HCT116 (cell line): Measurements from ENCODE around the gene TMEM187. TPM values are rescaled to one million over a fixed set of nuclear protein-coding genes. Genes with fewer than 3 reads are reported as not detected.

Experiments used
- ATAC-seq: fragments of 200-7000 bp; cut with Tn5 transposase; 2 replicates; pipeline ENCODE4 v1.9.1; 2020; ENCODE audit warnings: mild to moderate bottlenecking, moderate library complexity
- BruUV-seq: library from RNA; stranded (reverse); fragments of 400-500 nt; replicated peaks from 2 replicates; lab custom pipeline; 2021; lab: Mats Ljungman, UMichigan
- CTCF ChIA-PET: fragments of 300-600 bp; sonication (Branson Sonifier 250); formaldehyde crosslinking; loops from one replicate; lab custom pipeline; 2021; ENCODE audit warnings: antibody characterized with exemption; lab: Charles Lee
- POLR2A ChIA-PET: fragments of 300-600, 350-600 bp; sonication (Branson Sonifier 250); formaldehyde crosslinking; loops from one replicate; lab custom pipeline; 2021; ENCODE audit warnings: antibody characterized with exemption; lab: Charles Lee
- RAD21 ChIA-PET, 2 experiments: fragments of 300-600 bp; sonication (Branson Sonifier 250); formaldehyde crosslinking; loops; one replicate each; lab custom pipeline; 2023; ENCODE audit warnings: low total read pairs in 2 of 2; ENCODE audit not compliant: uncharacterized antibody in 2 of 2, unreplicated experiment in 2 of 2, low non-redundant PET in 1 of 2; lab: Charles Lee
- DNase-seq: peaks from one replicate; pipeline ENCODE4 v3.0.0-alpha.2; 2010; ENCODE audit warnings: low read depth, low spot score
- H2AFZ ChIP-seq: fragments of 200-600 bp; shearing (Covaris generic), sonication (generic); 2 replicates; pipeline ENCODE4 v1.6.1; 2017; ENCODE audit warnings: low read depth, mixed run types, mixed read lengths, antibody characterized with exemption, low read length; ENCODE audit not compliant: poor library complexity, severe bottlenecking
- H3K27ac ChIP-seq: 2 replicates; pipeline ENCODE4 v1.5.1; 2012; ENCODE audit warnings: low read depth, low read length
- H3K27me3 ChIP-seq: fragments of 200-600 bp; sonication (generic); 2 replicates; pipeline ENCODE4 v1.6.1; 2016; ENCODE audit warnings: mixed run types, low read length, mixed read lengths; ENCODE audit not compliant: insufficient read depth
- H3K36me3 ChIP-seq, 2 experiments: fragments of 200-500 bp in 1 of 2; fragments of 200-600 bp in 1 of 2; sonication (Bioruptor generic) in 1 of 2; sonication (generic) in 1 of 2; 2 replicates each; pipeline versions ENCODE4 v1.5.1 to v1.6.1; 2014 to 2016; ENCODE audit warnings: low read length in 2 of 2, inconsistent platforms in 1 of 2, mixed read lengths in 1 of 2, mixed run types in 1 of 2; ENCODE audit not compliant: insufficient read depth in 2 of 2, control insufficient read depth in 1 of 2
- H3K4me1 ChIP-seq, 2 experiments: fragments of 200-600 bp in 1 of 2; sonication (generic) in 1 of 2; 2 replicates each; pipeline versions ENCODE4 v1.5.1 to v1.6.1; 2012 to 2017; ENCODE audit warnings: low read length in 2 of 2, inconsistent platforms in 1 of 2, mild to moderate bottlenecking in 1 of 2, mixed read lengths in 1 of 2, mixed run types in 1 of 2, moderate library complexity in 1 of 2; ENCODE audit not compliant: insufficient read depth in 2 of 2, control insufficient read depth in 1 of 2
- H3K4me2 ChIP-seq: fragments of 200-600 bp; sonication (generic); 2 replicates; pipeline ENCODE4 v1.6.1; 2017; ENCODE audit warnings: mixed run types, low read length, mixed read lengths
- H3K4me3 ChIP-seq, 2 experiments: fragments of 200-600 bp in 1 of 2; sonication (generic) in 1 of 2; replicated peaks in 1 of 2; 2 replicates each; pipeline ENCODE4 v1.5.1; 2011 to 2016; ENCODE audit warnings: low read length in 2 of 2, control low read depth in 1 of 2, low read depth in 1 of 2, mild to moderate bottlenecking in 1 of 2, mixed read lengths in 1 of 2, mixed run types in 1 of 2
- H3K79me2 ChIP-seq: fragments of 200-600 bp; sonication (generic); 2 replicates; pipeline ENCODE4 v1.6.1; 2017; ENCODE audit warnings: mild to moderate bottlenecking, mixed run types, low read length, moderate library complexity, mixed read lengths; ENCODE audit not compliant: insufficient read depth
- H3K9ac ChIP-seq: fragments of 200-600 bp; sonication (generic); 2 replicates; pipeline ENCODE4 v1.6.1; 2016; ENCODE audit warnings: low read length, mixed read lengths
- H3K9me2 ChIP-seq: fragments of 200-600 bp; sonication (generic), shearing (Covaris generic); 2 replicates; pipeline ENCODE4 v1.6.1; 2017; ENCODE audit warnings: mixed run types, mild to moderate bottlenecking, moderate library complexity; ENCODE audit not compliant: insufficient read depth
- H3K9me3 ChIP-seq, 2 experiments: fragments of 200-500 bp in 1 of 2; fragments of 200-600 bp in 1 of 2; sonication (Bioruptor generic) in 1 of 2; sonication (generic) in 1 of 2; 2 replicates each; pipeline ENCODE4 v1.6.1; 2014 to 2017; ENCODE audit warnings: low read length in 2 of 2, mixed read lengths in 2 of 2, inconsistent platforms in 1 of 2, low read depth in 1 of 2, mild to moderate bottlenecking in 1 of 2, mixed run types in 1 of 2, moderate library complexity in 1 of 2; ENCODE audit not compliant: control insufficient read depth in 1 of 2, insufficient read depth in 1 of 2
- H4K20me1 ChIP-seq: fragments of 200-600 bp; sonication (generic), shearing (Covaris generic); 2 replicates; pipeline ENCODE4 v1.6.1; 2017; ENCODE audit warnings: mixed run types, mild to moderate bottlenecking, moderate library complexity; ENCODE audit not compliant: insufficient read depth
- CEBPB ChIP-seq: IDR thresholded peaks from 2 replicates; pipeline ENCODE4 v1.6.1; 2012; ENCODE audit warnings: low read depth
- EGR1 ChIP-seq: IDR thresholded peaks from 2 replicates; pipeline ENCODE4 v1.6.1; 2012; ENCODE audit warnings: low read depth
- EZH2phosphoT487 ChIP-seq: fragments of 200-600 bp; IDR thresholded peaks from 2 replicates; pipeline ENCODE4 v1.6.1; 2018; ENCODE audit warnings: antibody characterized with exemption, borderline replicate concordance
- POLR2AphosphoS5 ChIP-seq: IDR thresholded peaks from 2 replicates; pipeline ENCODE4 v1.6.1; 2011; ENCODE audit warnings: mild to moderate bottlenecking, low read depth, low read length, moderate library complexity
- ZFX ChIP-seq: fragments of 450-650 bp; IDR thresholded peaks from 2 replicates; pipeline ENCODE4 v1.6.1; 2017
- intact Hi-C: fragments of 100-400 bp; cut with micrococcal nuclease; formaldehyde crosslinking; loops from 2 replicates; pipeline ENCODE4 v1.10.0; 2022
- total RNA-seq: library from RNA; stranded (reverse); gene quantifications from one replicate; pipeline ENCODE4 v1.2.1, GENCODE V29; 2021; ENCODE audit not compliant: unreplicated experiment

TMEM187 gene
- total RNA-seq, 1 experiment from 2014 or later: 12.6 TPM

DNA sequence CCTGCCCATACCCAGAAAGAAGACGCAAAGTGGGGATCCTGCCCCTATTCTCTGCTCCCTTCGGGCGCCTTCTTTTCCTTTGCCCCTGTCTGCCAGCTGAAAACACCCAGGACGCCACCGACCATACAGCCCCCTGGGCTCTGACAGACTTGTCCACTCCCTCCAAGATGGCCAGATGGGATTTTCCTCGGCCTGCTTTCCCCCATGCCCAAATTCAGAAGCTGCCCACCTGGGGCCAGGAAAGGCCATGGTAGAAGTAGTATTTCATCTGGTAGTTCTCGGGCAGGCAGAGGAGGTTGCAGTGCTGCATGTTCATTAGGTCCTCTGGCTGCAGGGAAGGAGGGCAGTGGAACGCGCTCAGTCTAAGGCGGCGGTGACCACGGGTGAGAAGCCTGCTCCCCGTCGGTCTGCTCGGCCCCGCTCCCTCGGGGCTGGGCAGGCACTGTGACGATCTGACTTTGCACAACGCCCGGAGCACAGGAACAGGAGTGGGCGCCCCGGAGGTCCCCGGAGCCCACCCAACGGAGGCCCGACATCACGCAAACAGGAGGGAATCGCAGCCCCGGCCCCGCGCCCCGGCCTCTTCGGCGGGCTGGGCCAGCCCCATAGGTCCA is 38.3 kb upstream of the TMEM187 start:
- Histone ChIP-seq H3K79me2 (peaks cover 30% of the 10 kb centered on the region), H2AFZ (no peak overlapping the region), H3K4me3 (peak overlapping the region; percentile 71 to 77), H3K27me3 (no peaks in the 10 kb centered on the region), H3K27ac (peak overlapping the region; percentile 74), H3K9me2 (no peaks in the 10 kb centered on the region), H3K36me3 (peaks cover 0 to 5% of the 10 kb centered on the region in 2 experiments; a peak in 2 of 4 replicates), H3K4me2 (peak overlapping the region; percentile 79), H4K20me1 (no peaks in the 10 kb centered on the region), H3K9me3 (no peaks in the 10 kb centered on the region), H3K4me1 (peaks cover 9 to 19% of the 10 kb centered on the region in 2 experiments), H3K9ac (peak overlapping the region; percentile 81)
- BruUV-seq: TSS peak; percentile 53
- intact Hi-C loops: no loop called here
- ChIA-PET CTCF (interaction anchor here (1.0 kb wide), 1 partner anchor 13 kb away, joined by 6 read pairs; no protein-coding TSS in a partner anchor), POLR2A (no interaction called here), RAD21 (no interaction called here)
- no peak for DNase-seq
- TF ChIP-seq CEBPB (no peak), ZFX (peak; percentile 42; the same call in 1 of the 2 replicates)
- ATAC-seq: peak; percentile 7; the same call in 1 of the 2 replicates

- Histone ChIP-seq H3K79me2 (peaks cover 30% of the 10 kb centered on the region), H4K20me1 (no peaks in the 10 kb centered on the region), H2AFZ (no peak within 1 kb of the TSS), H3K4me1 (peaks cover 4 to 13% of the 10 kb centered on the region in 2 experiments; a peak in 3 of 4 replicates), H3K27ac (peak within 1 kb of the TSS; percentile 74), H3K9me3 (no peaks in the 10 kb centered on the region), H3K9ac (peak within 1 kb of the TSS; percentile 81), H3K27me3 (no peaks in the 10 kb centered on the region), H3K4me3 (peak within 1 kb of the TSS; percentile 71 to 77), H3K4me2 (peak within 1 kb of the TSS; percentile 80), H3K36me3 (peaks cover 0 to 5% of the 10 kb centered on the region in 2 experiments; a peak in 2 of 4 replicates), H3K9me2 (no peaks in the 10 kb centered on the region)
- TF ChIP-seq EGR1 (no peak), ZFX (0 out of 2 replicates have a peak, but pooled peaks have one; percentile 30), EZH2phosphoT487 (no peak), POLR2AphosphoS5 (peak; percentile 47)
- POLR2A ChIA-PET: interaction anchor here (0.7 to 0.8 kb wide), 2 partner anchors 10 to 12 kb away, joined by 3 read pairs; no protein-coding TSS in a partner anchor
- peak; percentile 96 for ATAC-seq
- CTCF ChIA-PET: interaction anchor here (1.0 kb wide), 1 partner anchor 12 kb away, joined by 6 read pairs; no protein-coding TSS in a partner anchor
- RAD21 ChIA-PET: no interaction called here
- no peak for DNase-seq
- no TSS peak for BruUV-seq
- intact Hi-C loops: no loop called here
These were observed 37.7 kb upstream of the TMEM187 start, which contains the start of gene NAA10 for GRCh38 chrX:153934762-153935325. NAA10 (minus strand) TSS chrX:153935037; CDS start chrX:153934904, 133 bp downstream.
